ENCODE measurements around the gene IRX2.

- TF ChIP-seq CTCF (conservative IDR thresholded peaks at IDR 0.05), result no peak
- TF ChIP-seq EZH2 (IDR thresholded peaks at IDR 0.05; ENCODE audit: low read depth), result no peak
Observed at GRCh38 chr5:2714026-2714425, 37.5 kb downstream of the IRX2 start.
